GM10248 (cell line): ENCODE results near the gene TMC5.
"Not testable (repeated sequence)": the region's sequence is repeated elsewhere in the genome, so short reads cannot be mapped to it uniquely, and the experiment has no call there.

Source experiments
- CTCF ChIA-PET: fragments of 300-600 bp; sonication (Branson Sonifier 250); formaldehyde crosslinking; extraction: SDS; loops from one replicate; lab custom pipeline; 2021; ENCODE audit warnings: antibody characterized with exemption; lab: Yijun Ruan, JAX
- POLR2A ChIA-PET: fragments of 350-650 bp; sonication (Branson Sonifier 250); formaldehyde crosslinking; extraction: SDS; loops from one replicate; lab custom pipeline; 2020; ENCODE audit warnings: antibody characterized with exemption; lab: Yijun Ruan, JAX
- DNase-seq: peaks from one replicate; pipeline ENCODE4 v3.0.0; 2012; ENCODE audit errors: extremely low spot score
- TF ChIP-seq, protein P1 (sequence below): IDR thresholded peaks from 2 replicates; pipeline ENCODE4 v1.5.1; 2012; ENCODE audit warnings: mild to moderate bottlenecking, low read depth; ENCODE audit errors: extremely low read depth, missing control alignments, control extremely low read depth

TMC5 gene

DNA sequence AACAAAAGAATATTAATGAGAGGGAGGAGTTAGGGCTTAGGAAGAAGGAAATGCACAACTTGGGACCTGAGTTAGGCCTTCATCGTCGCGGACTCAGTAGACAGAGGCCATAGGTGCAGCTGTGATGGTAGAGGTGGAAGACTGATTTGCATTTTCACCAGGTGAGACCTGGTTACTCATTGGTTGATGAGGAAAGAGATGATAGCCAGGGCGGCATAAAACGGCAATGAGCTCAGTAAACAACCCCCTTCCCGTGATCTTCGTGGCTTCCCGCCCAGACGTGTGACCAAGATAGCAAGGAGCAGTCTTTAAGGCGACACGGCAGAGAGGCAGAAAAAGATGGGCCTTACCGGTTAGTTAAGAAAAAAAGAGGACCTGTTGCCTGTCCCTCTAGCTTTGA lies at the start of gene TMC5:
Gene TMC5 (plus strand): TSS at position 244 of the 400 bp plus-strand sequence. CDS start 22,156 bp downstream, outside the sequence.
- TF ChIP-seq, protein P1, sequence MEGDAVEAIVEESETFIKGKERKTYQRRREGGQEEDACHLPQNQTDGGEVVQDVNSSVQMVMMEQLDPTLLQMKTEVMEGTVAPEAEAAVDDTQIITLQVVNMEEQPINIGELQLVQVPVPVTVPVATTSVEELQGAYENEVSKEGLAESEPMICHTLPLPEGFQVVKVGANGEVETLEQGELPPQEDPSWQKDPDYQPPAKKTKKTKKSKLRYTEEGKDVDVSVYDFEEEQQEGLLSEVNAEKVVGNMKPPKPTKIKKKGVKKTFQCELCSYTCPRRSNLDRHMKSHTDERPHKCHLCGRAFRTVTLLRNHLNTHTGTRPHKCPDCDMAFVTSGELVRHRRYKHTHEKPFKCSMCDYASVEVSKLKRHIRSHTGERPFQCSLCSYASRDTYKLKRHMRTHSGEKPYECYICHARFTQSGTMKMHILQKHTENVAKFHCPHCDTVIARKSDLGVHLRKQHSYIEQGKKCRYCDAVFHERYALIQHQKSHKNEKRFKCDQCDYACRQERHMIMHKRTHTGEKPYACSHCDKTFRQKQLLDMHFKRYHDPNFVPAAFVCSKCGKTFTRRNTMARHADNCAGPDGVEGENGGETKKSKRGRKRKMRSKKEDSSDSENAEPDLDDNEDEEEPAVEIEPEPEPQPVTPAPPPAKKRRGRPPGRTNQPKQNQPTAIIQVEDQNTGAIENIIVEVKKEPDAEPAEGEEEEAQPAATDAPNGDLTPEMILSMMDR: no peak
- ChIA-PET POLR2A (no interaction called here), CTCF (interaction anchor here (0.9 to 1.1 kb wide), 2 partner anchors 11 to 88 kb away, joined by 3 read pairs; no protein-coding TSS in a partner anchor)
- DNase-seq: no peak

- POLR2A ChIA-PET, DNase-seq: not testable (repeated sequence)
- CTCF ChIA-PET: interaction anchor here (0.8 to 7.7 kb wide), 5 partner anchors 22 to 286 kb away, joined by 3 to 75 read pairs (median 3); no protein-coding TSS in a partner anchor
Observed at GRCh38 chr16:19372541-19372940, 45.1 kb upstream of the TMC5 start.

DNA sequence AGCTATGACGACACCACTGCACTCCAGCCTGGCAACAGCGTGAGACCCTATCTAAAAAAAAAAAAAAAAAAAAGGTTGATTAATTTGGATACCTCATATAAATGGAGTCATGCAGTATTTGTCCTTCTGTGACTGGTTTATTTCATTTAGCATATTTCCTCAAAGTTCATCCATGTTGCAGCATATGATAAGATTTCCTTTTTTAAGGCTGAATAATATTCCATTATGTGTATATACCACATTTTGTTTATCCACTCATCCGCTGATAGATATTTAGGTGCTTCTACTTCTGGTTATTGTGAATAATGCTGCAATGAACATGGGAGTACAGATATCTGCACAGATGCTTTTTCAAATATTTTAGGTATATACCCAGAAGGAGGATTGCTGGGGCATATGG lies 43.3 kb upstream of the TMC5 start:
- DNase-seq: no peak
- TF ChIP-seq, protein P1: no peak
- CTCF ChIA-PET: interaction anchor here (0.8 to 7.7 kb wide), 5 partner anchors 14 to 288 kb away, joined by 3 to 75 read pairs (median 8); no protein-coding TSS in a partner anchor
- POLR2A ChIA-PET: no interaction called here

DNA sequence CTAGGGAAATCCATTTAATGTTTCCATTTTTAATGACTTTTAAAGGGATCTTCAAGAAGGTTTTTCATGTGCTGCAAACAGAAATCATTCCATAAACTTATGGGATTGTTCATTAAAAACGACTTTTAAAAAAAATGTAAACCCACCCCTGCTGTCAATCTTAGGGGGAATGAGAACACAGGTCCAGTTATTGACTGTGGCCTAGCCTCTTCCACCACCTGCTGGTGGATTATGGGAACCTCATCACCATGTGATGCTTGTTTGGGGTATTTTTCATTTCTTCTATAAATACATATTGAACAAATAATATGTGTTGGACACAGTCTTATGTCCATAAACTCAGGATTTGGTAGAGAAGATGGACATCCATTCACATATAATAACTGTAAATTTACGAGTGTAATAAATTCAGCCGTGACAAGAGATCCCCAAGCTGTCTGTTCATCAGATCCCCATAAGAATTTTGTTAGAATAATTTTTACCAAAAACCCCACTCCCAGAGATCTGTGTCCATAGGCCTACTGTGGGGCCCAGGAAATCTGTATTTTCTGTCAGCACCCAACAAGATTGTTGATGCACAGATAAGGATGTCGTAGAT lies 42.0 kb upstream of the TMC5 start:
- ChIA-PET POLR2A (no interaction called here), CTCF (interaction anchor here (0.6 to 7.7 kb wide), 23 partner anchors 10 to 289 kb away, joined by 3 to 75 read pairs (median 3); no protein-coding TSS in a partner anchor)
- peak; percentile 70 for DNase-seq
- TF ChIP-seq, protein P1: peak; percentile 75

- DNase-seq: no peak
Observed at GRCh38 chr16:19377864-19378263, 39.8 kb upstream of the TMC5 start.

DNA sequence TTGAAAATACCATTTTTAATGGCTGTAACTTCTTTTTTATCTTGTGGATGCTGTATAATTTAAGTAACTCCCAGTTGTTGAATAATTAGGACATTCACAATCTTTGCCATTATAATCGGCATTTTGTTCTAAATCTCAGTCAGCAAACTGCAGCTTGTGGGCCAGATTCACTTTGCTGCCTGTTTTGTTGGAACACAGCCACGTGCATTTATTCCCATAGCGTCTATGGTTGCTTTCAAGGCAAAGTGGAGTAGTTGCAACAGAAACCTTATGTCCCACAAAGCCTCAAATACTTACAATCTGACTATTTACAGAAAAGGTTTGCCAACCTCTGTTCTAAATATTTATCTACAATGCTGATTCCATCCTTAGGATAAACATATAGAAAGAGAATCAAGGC lies 39.2 kb upstream of the TMC5 start:
- CTCF ChIA-PET: interaction anchor here (5.6 to 7.7 kb wide), 2 partner anchors 292 to 293 kb away, joined by 28 to 75 read pairs; no protein-coding TSS in a partner anchor
- POLR2A ChIA-PET: no interaction called here
- no peak for DNase-seq
- TF ChIP-seq, protein P1: no peak

More at GRCh38 chr16:19377864-19378263, 39.8 kb upstream of the TMC5 start:
- TF ChIP-seq, protein P1: no peak
- ChIA-PET POLR2A (no interaction called here), CTCF (interaction anchor here (7.7 kb wide), 1 partner anchor 291 kb away, joined by 75 read pairs; no protein-coding TSS in a partner anchor)

DNA sequence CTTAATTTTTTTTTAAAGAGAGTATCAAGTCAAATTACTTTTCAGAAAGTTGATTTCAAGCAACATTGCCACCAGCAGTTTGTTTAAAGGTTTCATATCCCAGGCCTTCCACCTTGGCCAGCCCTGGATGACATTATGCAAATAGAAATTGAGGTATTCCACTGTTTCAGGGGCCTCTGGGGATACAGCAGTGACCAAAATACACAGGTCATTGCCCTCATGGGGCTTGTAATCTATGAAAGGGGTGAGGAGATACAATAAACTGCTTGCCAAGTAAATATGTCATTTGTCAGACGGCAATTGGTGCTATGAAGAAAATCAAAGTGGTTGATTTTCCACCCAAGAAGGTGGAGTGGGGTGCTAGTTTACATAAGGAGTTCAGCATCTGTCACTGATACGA lies 37.8 kb upstream of the TMC5 start:
- no peak for DNase-seq
- CTCF ChIA-PET: interaction anchor here (0.9 to 5.6 kb wide), 4 partner anchors 9 to 294 kb away, joined by 4 to 28 read pairs (median 6); no protein-coding TSS in a partner anchor
- POLR2A ChIA-PET: no interaction called here

More for the DNA sequence above, 37.8 kb upstream of the TMC5 start:
- TF ChIP-seq, protein P1: no peak
